SH-SY5Y (cell line): ENCODE results near the gene CCR5.

Source experiments
- GATA2 ChIP-seq: IDR thresholded peaks from 2 replicates; pipeline ENCODE4 v1.6.1; 2011; ENCODE audit warnings: mild to moderate bottlenecking, low read depth, low read length
- GATA3 ChIP-seq: IDR thresholded peaks from 2 replicates; pipeline ENCODE4 v1.6.1; 2011; ENCODE audit warnings: low read depth, mild to moderate bottlenecking, low read length, moderate library complexity

The CCR5 gene

DNA sequence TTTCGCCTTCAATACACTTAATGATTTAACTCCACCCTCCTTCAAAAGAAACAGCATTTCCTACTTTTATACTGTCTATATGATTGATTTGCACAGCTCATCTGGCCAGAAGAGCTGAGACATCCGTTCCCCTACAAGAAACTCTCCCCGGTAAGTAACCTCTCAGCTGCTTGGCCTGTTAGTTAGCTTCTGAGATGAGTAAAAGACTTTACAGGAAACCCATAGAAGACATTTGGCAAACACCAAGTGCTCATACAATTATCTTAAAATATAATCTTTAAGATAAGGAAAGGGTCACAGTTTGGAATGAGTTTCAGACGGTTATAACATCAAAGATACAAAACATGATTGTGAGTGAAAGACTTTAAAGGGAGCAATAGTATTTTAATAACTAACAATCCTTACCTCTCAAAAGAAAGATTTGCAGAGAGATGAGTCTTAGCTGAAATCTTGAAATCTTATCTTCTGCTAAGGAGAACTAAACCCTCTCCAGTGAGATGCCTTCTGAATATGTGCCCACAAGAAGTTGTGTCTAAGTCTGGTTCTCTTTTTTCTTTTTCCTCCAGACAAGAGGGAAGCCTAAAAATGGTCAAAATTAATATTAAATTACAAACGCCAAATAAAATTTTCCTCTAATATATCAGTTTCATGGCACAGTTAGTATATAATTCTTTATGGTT, at the start of gene CCR5:
Gene CCR5 (plus strand): TSS at position 108 of the 680 bp plus-strand sequence. CDS start 1,957 bp downstream, outside the sequence.
- no peak for TF ChIP-seq GATA2

- TF ChIP-seq GATA2 (no peak), GATA3 (no peak)
Measured at GRCh38 chr3:46321461-46322104, 49.2 kb upstream of the CCR5 start.

DNA sequence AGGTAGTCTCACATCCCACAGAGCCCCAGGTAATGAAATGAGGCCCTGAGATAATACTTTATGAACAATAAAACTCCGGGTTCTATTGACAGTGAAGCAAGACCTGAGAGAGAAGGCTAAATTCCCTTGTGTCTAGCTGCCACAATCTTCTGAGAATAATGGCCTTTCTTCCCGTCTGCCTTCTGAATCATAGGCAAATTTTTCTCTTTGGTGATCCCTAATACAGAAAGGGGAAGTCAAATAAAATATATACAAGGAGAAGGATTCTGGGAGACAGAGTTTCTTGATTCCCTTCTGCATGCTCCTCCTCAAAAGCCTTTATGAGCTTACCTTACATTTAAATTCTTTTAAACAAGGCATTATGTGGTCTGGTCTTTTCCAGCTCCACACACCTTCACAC, 46.7 kb upstream of the CCR5 start:
- no peak for TF ChIP-seq GATA3
- no peak for TF ChIP-seq GATA2

DNA sequence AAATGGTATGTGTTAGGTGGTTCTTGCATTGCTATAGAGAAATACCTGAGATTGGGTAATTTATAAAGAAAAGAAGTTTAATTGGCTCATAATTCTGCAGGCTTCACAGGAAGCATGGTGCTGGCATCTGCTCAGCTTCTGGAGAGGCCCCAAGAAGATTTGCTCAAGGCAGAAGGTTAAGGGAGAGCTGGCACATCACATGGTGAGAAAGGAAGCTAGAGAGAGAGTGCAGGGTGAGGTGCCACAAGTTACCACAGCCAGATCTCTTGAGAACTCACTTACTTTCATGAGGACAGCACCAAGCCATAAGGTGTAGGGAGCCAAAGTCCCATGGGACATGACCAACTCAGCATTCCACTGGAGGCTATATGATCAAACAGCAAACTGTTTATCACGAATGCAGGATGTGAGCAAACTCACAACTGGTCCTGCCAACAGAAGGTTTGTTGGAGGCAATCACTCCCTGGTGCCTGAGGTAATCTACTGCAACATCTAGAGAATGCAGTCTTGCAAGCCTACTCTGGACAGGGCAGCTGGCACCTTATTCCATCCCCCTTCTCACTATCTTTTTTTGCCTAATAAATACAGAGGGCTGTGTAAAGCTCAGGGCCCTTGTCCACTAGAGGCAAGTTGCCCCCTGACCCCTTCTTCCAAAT, 45.0 kb upstream of the CCR5 start:
- no peak for TF ChIP-seq GATA3
- TF ChIP-seq GATA2 = no peak

- TF ChIP-seq GATA2 = no peak
- no peak for TF ChIP-seq GATA3
Measured at GRCh38 chr3:46334741-46335478, 35.8 kb upstream of the CCR5 start.

- TF ChIP-seq GATA2 = no peak
Measured at GRCh38 chr3:46335541-46335940, 35.2 kb upstream of the CCR5 start.

DNA sequence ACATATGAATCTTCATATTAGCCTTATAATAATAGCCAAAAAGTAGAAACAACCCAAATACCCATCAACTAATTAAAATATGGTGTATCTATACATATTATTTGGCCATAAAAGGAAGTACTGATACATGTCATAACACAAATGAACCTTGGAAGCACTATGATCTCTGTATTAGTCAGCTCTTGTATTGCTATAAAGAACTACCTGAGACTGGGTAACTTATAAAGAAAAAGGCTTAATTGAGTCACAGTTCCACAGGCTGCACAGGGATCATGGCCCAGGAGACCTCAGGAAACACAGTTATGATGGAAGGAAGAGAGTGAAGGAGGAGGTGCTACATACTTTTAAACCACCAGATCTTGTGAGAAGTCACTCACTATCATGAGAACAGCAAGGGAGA, 32.8 kb upstream of the CCR5 start:
- TF ChIP-seq GATA3 (no peak), GATA2 (no peak)

GRCh38 chr3:46338840-46339239, 31.9 kb upstream of the CCR5 start:
- TF ChIP-seq GATA2 = no peak
- TF ChIP-seq GATA3 = no peak

DNA sequence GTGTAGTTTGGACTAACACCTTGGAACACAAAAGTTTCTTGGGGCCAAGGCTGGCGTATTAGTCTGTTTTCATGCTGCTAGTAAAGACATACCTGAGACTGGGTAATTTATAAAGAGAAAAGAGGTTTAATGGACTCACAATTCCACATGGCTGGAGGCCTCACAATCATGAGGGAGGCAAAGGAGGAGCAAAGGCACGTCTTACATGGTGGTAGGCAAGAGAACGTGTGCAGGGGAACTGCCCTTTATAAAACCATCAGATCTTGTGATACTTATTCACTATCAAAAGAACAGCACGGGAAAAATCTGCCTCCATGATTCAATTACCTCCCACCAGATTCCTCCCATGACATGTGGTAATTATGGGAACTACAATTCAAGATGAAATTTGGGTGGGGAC, 26.3 kb upstream of the CCR5 start:
- no peak for TF ChIP-seq GATA3
- TF ChIP-seq GATA2 = no peak

GRCh38 chr3:46348823-46349482, 21.8 kb upstream of the CCR5 start:
- TF ChIP-seq GATA2 = no peak
- no peak for TF ChIP-seq GATA3

DNA sequence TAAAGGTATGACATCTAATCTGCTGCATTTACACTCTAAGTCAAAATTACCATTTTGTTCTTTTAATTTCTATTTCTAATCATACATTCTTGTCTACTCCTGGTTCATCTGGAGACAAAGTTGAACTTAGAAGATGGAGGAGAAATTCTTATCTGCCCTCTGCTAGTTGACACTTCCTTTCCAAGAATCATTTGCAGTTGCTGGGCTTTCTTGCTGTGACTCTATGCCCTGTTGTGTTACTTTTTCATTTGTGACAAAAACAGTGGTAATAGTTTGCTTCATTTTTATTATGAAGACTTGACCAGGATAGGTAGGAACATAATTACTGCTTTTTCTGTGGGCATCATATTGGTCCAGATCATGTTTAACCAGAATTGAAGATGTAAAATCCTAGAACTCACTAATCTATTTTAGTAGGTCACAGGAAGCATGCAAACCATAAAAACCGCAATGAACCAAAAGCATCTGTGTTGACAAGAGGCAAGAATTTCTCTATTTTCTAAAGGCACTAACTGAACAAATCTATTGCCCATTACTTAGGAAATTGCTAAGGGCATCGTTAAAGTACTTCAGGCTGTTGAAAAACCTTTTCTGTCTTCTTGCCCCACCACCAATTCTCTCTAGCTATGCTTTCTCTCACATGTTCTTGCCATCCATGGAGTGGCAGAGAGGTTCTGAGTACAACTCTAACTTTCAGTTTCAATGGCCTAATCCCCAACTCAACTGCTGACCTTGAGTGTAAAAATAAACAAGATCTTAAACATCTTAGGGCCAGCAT, 21.1 kb upstream of the CCR5 start:
- TF ChIP-seq GATA2 = no peak
- no peak for TF ChIP-seq GATA3

GRCh38 chr3:46350262-46350565, 20.5 kb upstream of the CCR5 start:
- no peak for TF ChIP-seq GATA3
- TF ChIP-seq GATA2 = no peak

DNA sequence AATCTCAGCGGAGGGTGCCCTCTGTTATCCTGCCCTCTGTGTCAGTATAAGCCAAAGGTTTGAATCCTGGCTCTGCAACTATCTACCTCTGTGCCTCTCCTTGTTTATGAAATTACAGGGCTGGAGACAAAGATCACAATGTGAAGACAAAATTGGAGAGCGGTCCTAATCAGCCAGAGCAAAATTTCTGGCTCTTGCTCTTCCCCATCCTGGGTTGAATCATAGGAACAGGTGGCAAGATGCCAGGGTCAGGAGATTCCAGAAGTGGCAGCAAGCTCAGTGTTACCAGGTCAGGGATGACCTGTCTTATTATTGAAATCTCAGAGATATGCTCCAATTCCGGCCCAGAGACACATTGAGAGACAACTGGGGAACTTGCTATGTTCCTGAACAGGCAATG, 19.1 kb upstream of the CCR5 start:
- no peak for TF ChIP-seq GATA3
- TF ChIP-seq GATA2 = no peak

GRCh38 chr3:46353090-46353489, 17.7 kb upstream of the CCR5 start:
- TF ChIP-seq GATA2 (no peak), GATA3 (no peak)
